GM19025 (cell line): ENCODE data around the gene TSPAN32.

Experiments used
- ATAC-seq: cut with Tn5 transposase; IDR thresholded peaks from one replicate; pipeline ENCODE4 v1.9.1; 2021; ENCODE audit warnings: mild to moderate bottlenecking, low read depth, moderate library complexity; ENCODE audit not compliant: unreplicated experiment

TSPAN32 gene

DNA sequence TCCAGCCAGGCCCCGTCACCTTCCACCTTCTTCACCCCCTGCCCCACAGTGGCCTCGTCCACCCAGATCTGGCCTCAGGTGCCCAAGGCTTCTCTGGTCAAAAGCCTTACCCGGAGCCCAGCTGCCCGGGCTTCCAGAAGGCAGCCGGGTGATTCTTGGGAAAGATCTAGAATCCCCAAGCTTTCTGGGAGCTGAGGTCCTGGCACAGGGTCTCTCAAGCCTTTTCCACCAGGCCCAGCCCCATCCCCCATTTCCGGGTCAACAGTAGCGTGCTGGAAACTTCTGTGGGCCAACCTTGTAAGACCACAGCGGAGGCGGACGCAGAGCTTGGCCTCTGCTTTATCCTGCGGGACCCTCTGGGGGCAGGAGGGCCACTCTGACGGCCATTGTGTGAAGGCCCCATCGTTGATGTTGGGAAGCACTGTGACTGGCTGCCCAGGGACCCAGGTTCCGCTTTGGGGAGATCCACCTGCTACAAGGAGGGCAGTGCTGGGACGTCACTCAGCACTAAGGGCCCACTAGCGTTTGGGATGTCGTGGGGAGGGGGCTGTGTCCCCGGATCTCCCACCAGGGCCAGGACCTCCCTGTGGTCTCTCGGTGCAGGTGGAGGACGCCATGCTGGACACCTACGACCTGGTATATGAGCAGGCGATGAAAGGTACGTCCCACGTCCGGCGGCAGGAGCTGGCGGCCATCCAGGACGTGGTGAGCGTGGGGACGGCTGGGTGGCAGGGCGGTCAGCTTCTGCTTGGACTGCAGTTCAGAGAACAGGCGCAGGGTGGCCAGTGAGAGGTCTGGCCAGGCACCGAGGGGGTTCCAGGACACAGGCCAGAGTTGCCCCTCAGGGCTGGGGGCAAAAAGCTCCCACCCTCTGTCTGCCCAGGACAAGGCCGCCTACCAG, 11.5 kb downstream of the TSPAN32 start:
- no peak for ATAC-seq

DNA sequence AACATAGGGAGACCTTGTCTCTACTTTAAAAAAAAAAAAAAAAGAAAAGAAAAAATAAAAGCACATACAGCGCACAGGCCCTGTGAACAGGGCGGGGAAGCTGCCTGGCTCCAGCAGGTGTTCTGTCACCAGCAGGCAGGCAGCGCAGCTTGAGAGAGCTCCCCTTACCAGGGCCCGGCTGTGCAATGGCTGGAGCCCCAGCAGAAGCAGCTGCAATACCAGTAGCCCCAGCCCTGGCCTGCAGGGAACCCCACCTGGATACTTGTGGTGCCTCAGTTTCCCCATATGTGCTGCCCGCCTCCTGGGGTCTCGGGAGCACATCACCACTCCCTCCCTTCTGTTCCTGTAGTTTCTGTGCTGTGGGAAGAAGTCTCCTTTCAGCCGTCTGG, 12.3 kb downstream of the TSPAN32 start:
- no peak for ATAC-seq

- no peak for ATAC-seq
These were observed 12.9 kb downstream of the TSPAN32 start for GRCh38 chr11:2314525-2315394.

DNA sequence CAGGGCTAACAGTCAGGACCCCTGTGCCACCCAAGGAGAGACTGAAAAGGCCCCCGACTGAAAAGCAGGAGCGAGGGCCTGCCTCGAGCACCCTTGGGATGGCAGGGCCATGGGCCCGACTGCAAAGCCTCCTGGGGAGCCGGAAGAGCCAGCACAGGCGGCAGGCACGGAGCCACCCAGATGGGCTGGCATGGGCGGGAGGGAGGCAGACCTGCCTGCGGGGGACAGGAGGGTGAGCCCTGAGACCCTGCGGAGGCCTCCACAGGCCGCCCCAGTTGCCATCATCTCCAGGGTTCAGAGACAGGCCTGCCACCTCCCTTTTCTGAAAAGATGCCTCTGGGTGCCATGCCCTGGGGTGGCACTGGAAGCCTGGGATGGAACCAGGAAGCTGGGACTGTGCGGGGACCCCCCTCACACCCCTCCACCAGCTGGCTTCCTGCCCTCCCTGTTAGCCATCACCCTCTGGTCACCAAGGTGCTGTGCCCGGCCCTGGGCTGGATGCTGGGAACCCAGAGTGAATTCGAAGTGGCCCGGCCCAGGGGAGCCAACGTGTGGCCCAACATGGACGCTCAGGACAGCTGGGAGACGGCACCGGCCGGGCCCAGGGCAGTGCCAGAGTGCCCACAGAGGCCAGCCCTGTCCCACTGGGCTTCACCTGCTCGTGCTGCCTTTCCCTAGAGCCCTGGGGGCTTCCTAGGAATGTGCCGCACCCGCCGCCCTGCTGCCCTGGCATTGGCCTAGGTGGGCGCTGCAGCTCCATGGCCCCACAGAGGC, 13.8 kb downstream of the TSPAN32 start:
- ATAC-seq: no peak

DNA sequence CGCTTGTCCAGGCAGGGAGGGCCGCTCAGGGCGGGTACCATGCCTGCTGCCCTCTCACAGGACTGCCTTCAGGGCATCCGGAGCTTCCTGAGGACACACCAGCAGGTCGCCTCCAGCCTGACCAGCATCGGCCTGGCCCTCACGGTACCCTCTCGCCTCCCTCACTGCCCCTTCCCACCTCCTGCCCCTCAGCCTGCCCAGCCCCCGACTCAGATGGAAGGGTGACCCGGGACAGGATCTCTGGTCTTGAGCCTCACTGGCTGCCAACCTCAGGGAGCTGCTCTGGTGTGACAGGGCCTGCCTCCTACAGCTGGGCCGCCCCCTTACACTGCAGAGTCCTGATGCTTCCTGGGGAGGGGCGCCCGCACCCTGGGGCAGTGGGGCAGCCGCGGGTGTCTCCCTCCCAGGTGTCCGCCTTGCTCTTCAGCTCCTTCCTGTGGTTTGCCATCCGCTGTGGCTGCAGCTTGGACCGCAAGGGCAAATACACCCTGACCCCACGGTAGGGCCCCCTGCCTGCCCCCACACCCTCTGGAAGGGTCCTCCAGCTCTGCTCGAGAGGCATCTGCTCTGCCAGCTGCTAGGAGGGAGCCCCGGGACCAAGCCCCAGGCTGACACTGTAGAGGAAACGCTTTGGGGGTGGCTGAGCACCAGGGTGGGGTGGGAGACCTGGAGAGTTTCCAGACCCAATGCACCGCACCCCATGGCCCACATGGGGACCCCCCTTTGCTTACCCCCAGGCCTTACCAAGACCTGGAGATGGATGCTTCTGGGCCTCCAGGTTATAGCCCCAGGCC, 14.6 kb downstream of the TSPAN32 start:
- no peak for ATAC-seq

DNA sequence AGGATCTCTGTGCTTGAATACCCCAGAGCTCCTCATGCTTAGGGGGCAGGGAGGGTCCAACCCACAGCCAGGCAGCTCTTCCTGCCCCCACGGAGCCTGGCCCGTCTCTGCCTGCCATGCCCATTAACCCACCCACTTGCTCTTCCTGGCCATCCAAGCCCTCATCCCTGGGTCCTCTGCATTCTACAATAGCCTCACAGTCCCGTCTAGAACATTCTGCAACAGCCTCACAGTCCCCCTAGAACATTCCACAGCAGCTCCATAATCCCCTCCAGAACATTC, 15.1 kb downstream of the TSPAN32 start:
- ATAC-seq: no peak

- ATAC-seq: no peak
These were observed 15.7 kb downstream of the TSPAN32 start for GRCh38 chr11:2317354-2318050.

DNA sequence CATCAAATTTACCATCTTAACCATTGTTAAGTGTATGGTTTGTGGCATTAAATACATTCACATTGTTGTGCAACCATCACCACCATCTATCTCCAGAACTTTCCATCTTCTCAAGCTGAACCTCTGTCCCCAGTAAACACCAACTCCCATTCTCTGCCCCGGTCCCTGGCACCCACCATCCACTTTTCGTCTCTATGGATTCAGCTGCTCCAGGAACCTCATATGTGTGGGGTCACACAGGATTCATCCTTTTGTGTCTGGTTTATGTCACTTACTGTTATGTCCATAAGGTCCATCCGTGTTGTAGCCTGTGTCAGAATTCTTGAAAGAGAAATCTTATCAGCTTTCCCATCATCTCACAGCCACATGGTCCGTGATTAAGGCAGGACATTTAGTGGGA, 16.3 kb downstream of the TSPAN32 start:
- no peak for ATAC-seq

- no peak for ATAC-seq
These were observed 16.9 kb downstream of the TSPAN32 start for GRCh38 chr11:2318707-2319106.

DNA sequence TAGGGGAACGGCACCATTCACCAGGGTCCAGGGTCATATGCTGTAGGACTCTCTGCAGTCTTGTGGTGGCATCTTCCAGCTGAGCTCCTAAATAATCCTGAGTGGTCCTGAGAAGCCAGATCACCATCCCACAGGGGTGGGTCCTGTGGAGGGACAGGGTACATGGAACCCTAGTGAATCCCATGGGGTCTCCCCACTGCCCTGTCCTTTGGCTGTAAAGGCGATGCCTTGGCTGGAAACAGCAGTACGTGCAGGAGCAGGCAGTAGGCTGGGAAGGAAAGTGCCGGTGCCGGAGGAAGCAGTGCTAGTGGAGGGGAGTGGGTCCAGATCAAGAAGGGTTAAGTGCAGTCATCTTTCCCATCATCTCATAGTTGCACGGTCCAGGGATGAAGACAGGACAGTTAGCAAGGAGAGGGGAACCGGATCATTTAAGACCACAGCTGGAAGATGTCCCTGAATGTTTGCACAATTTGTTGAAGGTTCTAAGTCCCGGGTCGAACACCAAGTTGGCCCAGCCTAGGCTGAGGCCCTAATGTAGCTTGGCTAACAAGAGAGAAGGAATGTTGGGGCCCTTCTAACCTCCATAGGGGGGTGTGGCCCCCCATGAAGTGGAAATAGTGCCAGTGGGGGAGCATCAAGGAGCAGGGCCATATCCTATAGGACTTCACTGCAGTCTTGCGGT, 18.1 kb downstream of the TSPAN32 start:
- no peak for ATAC-seq

- no peak for ATAC-seq
These were observed 18.9 kb downstream of the TSPAN32 start for GRCh38 chr11:2320568-2321310.

DNA sequence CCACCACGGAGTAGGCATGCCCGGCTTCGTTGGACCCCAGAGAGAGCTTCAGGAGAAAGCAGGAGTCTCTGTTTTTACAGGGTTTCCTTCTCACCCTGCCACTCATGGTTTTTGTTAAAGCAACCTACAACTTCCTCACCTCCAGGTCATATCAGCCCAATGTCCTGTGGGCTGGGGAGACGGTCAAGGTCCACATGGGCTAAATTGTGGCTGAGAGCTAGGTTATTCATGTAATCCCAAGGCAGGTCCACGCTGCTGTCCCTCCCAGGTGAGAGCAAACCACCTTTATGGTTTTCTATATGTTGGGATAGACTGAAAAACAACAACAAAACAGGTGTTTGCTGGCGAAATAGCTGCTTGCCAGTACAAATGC, 19.5 kb downstream of the TSPAN32 start:
- no peak for ATAC-seq

- no peak for ATAC-seq
These were observed 23.3 kb downstream of the TSPAN32 start for GRCh38 chr11:2325123-2325522.

DNA sequence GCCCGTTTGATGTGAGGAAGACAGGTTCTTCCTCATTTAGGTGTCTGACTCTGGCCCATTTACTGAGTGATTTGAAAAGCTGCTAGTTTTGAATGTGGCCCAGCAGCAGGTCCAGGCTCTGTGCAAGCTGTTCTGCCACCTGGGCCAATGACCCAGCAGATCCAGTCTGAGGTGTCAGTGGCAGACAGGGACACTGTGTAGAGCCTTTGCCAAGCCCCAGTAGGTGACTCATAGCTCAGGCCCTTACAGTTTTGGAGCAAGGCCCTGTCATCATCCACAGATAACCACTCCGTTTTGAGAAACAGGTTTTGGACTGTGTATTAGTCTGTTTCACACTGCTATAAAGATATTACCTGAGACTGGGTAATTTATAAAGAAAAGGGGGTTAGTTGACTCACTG, 23.9 kb downstream of the TSPAN32 start:
- ATAC-seq: no peak

DNA sequence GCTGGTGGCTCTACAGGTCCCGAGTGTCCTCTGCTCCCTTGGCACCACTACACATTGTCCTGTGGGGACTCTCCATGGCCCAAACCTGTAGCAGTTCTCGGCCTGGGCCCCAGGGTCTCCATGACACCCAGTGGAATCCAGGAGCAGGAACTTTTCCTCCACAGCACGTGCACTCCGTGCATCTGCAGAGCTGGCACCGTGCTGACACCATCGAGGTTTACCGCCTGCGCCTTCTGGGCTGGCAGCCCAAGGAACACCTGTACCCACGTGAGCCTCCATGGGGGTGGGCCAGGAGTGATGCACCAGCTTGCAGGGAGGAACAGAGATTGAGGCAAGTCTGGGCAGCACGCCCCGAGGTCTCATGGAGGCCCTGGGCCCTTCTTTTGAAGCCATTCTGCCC, 25.2 kb downstream of the TSPAN32 start:
- no peak for ATAC-seq

DNA sequence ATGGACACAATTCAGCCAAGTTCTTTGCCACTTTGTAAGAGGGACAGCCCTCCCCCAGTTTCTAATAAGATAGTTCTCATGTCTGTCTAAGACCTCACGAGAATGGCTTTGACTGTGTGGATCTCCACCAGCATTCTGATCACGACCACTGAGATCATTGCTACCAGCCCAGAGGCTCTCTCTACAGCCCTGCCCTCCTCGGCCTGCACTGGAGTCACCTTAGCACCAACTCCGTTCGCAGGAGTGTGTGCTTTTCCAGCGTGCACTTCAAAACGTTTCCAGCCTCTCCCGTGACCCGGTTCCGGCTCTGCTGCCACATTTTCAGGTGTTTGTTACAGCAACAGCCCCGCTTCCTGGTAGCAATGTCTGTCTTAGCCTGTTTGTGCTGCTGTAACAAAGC, 26.2 kb downstream of the TSPAN32 start:
- ATAC-seq: no peak

GRCh38 chr11:2328656-2329354, 27.0 kb downstream of the TSPAN32 start:
- no peak for ATAC-seq

- ATAC-seq: no peak
These were observed 27.7 kb downstream of the TSPAN32 start for GRCh38 chr11:2329551-2329950.
